Measurements from ENCODE around the gene NOBOX.
A peak's percentile ranks its signal among the peaks of the same experiment; 100 is the strongest.
"Not testable (repeated sequence)": the region's sequence is repeated elsewhere in the genome, so short reads cannot be mapped to it uniquely, and the experiment has no call there.

Gene NOBOX

DNA sequence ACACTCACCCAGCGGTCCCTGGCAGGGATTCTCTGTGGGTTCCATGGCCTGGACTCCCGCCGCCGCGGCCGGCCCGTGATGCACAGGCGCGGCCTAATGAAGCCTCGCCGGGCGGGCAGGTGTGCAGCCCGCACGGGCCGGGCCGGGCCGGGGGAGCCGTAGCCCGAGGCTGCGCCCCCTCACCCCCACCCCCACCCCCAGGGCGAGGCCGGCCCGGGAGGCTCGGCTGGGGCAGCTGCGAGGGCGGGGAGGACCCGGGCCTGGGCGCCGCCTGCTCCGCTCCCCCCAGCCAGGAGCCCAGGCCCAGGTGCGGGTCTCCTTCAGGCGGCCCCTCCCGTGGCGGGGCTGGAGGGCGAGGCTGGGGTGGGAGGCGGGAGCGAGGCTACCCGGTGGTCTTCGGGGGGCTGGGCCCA is at the start of gene NOBOX:
NOBOX (minus strand) TSS at position 45 of the 413 bp plus-strand sequence.
- DNase-seq, result no peak
- in situ Hi-C loops (cut with HindIII; ENCODE audit: low pct_ligation_motif_present, low pct_unique_long_range_greater_than_20kb, low sequenced_read_pairs), result no loop called here

DNA sequence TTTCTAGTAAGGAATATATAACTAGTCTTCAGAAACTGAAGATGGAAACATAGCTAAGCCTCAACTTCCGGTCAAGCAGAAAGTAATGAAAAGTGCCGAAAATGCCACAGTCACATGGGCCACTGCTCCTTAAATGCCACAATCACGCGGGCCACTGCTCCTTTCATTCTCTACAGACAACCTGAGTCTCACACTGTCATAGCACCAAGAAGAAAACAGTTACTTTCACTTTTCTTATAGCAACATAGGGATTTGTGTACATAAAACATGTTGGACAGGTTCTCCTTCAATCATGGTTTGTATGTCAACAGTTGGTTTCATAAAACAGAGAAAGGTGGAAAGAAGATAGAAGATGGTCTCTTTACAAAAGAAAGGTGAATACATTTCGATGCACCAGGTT is 48.6 kb upstream of the NOBOX start:
- DNase-seq, result no peak
- in situ Hi-C loops (cut with HindIII; ENCODE audit: low pct_ligation_motif_present, low pct_unique_long_range_greater_than_20kb, low sequenced_read_pairs), result no loop called here

DNA sequence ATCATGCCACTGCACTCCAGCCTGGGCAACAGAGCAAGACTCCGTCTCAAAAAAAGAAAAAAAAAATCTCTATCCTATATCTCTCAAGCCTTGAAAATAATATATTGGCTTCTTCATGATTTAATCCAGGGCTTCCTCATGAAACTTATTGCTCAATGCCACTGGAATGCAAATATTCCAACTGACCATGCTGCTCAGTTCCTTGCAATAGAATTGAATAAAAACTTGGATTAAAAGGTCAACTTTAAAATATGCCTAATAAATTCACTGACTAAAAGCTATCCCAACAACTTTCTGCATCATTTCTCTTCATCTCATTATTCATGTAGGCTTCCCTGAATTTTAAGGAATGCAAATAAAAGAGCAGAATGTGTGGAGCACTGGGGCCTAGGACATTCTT is 42.1 kb upstream of the NOBOX start:
- DNase-seq, result no peak
- in situ Hi-C loops (cut with HindIII; ENCODE audit: low pct_ligation_motif_present, low pct_unique_long_range_greater_than_20kb, low sequenced_read_pairs), result no loop called here

DNA sequence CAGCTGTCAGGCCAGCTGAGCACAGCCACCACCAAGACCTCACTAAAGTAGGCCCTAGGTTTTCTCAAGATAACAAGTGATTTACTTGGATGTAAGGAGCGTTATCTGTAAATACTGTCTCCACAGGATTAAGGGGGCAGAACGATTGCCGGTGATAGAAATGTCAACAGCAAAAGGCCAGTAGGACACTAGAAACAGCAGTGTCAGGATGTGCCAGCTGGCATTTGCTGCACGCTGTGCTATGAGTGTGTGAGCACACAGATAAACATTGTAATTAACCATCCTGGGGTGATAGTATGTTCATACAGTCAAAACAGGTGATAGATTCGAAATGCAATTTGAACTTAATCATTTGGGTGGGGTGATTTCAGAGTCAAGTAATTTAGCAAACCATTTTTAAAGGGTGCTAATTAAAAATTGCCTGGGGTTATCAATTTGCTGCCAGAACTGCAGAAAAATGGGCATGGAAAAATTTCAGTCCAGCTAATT is 36.3 kb upstream of the NOBOX start:
- DNase-seq, result no peak
- in situ Hi-C loops (cut with HindIII; ENCODE audit: low pct_ligation_motif_present, low pct_unique_long_range_greater_than_20kb, low sequenced_read_pairs), result no loop called here

DNA sequence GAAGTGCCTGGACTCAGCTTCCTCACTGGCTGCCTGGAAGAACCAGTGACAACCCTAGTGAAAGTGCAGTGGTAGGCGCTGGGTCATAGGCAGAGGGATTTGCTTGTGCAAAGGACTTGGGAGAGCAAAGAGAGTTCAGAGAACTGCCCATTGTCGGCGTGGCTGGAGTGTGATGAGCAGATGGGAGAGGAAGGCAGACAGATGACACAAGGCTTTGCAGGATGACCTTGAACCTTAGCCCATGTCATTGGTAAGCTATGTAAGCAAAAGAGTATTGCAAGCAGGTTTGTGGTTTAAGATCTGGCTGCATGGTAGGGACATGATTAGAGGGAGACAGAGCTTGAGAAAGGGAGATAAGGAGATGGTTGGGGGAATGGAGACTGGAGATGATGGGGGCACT is 35.3 kb upstream of the NOBOX start:
- in situ Hi-C loops (cut with HindIII; ENCODE audit: low pct_ligation_motif_present, low pct_unique_long_range_greater_than_20kb, low sequenced_read_pairs), result no loop called here
- DNase-seq, result no peak

DNA sequence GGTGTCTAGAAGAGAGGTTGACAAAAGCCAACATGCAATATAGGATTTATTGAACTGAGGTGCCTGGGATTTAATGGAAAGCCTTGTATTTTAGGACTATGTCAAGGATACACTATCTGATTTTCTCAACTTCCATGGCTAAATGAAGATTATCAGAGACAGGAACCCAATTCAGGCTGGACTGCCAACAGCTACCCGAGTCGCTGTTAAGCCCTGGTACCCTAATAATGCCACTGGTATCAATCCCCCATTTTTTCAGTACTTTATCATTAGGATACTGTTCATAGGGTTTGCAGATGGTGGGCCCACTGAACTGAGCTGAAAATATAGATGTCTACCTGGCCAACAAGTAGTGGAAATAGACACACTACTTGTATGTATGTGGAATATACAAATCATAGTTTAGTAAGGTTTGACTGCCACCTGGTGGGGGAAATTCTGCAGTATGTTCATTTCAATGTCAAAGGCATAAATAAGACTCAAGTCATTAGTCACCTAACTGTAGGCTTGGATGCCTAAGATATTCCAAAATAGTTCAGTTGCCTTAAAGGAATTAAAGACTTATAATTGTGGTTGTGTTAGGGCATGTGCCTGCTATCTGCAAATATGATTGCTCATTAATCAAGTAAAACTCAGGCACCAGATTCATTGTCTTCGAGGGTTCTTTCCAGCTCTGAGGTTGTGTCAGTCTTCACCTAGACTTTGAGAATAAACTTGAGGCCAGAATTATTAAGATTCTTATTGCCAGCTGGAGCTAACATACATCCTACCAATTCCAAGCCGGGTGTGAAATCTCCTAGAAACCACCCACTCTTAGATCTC is 34.1 kb upstream of the NOBOX start:
- in situ Hi-C loops (cut with HindIII; ENCODE audit: low pct_ligation_motif_present, low pct_unique_long_range_greater_than_20kb, low sequenced_read_pairs), result no loop called here
- DNase-seq, result peak; percentile 87

DNA sequence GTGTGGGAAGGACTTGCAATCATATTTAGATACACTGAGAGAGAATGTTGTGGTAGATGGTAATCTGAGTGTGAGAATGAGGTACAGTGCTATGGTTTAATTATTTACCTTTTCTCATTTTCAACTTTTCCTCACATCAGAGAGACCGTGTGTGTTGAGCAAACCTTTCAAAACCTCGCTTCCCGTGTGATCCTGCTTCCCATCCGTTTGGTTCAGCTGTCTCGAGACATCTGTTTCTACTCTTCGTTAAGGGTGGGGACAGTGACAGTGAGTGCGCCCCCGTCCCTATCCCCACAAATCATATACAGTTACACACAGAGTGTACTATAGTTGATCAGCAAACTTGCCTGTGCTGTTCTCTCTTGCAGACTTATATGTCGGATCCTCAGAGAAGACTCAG is 33.0 kb upstream of the NOBOX start:
- DNase-seq, result no peak

DNA sequence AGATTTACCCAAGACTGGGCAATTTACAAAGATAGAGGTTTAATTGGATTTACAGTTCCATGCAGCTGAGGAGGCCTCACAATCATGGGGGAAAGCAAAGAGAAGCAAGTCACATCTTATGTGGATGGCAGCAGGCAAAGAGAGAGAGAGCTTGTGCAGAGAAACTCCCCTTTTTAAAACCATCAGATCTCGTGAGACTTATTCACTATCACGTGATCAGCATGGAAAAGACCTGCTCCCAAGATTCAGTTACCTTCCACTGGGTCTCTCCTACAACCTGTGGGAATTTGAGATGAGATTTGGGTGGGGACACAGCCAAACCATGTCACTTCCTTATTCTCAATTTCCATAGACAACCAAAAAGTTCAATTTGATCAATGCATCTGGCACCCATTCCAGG is 24.9 kb upstream of the NOBOX start:
- in situ Hi-C loops (cut with HindIII; ENCODE audit: low pct_ligation_motif_present, low pct_unique_long_range_greater_than_20kb, low sequenced_read_pairs), result no loop called here
- DNase-seq, result no peak

More for the DNA sequence above, 33.0 kb upstream of the NOBOX start:
- in situ Hi-C loops (cut with HindIII; ENCODE audit: low pct_ligation_motif_present, low pct_unique_long_range_greater_than_20kb, low sequenced_read_pairs), result no loop called here

DNA sequence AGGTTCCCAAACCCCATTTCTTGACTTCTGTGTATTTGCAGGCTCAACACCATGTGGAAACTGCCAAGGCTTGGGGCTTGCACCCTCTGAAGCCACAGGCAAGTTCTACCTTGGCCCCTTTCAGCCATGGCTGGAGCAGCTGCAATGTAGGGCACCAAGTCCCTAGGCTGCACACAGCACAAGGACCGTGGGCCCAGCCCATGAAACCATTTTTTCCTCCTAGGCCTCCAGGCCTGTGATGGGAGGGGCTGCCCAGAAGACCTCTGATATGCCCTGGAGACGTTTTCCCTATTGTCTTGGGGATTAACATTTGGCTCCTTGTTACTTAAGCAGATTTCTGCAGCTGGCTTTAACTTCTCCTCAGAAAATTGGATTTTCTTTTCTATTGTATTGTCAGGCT is 24.0 kb upstream of the NOBOX start:
- in situ Hi-C loops (cut with HindIII; ENCODE audit: low pct_ligation_motif_present, low pct_unique_long_range_greater_than_20kb, low sequenced_read_pairs); DNase-seq: not testable (repeated sequence)

DNA sequence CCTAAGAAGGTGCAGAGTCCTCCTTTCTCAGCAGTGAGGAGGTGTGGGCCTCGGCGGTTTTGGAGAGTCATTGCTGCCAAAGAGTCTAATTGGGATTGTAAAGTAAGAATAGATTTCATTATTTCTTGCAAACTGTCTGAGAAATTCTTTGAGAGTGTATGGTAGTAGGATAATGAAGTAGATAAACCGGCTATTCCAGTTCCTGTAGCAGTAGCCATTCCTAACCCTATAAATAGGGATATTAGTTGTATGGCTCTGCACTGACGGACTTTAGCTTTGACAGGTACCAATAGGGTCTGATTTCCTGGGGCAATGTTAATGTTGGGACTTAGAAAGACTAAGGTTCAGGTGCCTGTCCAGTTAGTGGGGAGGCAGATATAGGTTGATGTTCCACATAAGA is 15.4 kb upstream of the NOBOX start:
- in situ Hi-C loops (cut with HindIII; ENCODE audit: low pct_ligation_motif_present, low pct_unique_long_range_greater_than_20kb, low sequenced_read_pairs); DNase-seq: not testable (repeated sequence)

DNA sequence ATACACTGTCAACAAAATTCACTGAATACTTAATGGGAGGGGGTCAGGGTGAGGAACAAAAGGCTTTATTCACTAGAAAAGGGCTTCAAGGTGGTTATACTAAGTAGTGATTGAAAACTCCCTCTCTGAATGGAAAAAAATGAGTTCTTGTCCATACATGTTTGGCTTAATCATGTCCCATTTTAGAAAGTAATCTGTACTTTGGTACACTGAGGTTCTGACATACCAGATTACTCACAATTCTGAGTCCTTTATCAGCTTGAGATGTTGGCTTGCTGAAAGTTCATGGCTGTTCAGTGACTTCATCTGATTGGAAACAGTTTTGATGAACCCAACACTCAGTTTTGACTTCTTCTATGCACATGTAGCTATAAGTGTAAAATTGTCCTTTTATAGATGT is 12.8 kb upstream of the NOBOX start:
- no peak for DNase-seq
- in situ Hi-C loops (cut with HindIII; ENCODE audit: low pct_ligation_motif_present, low pct_unique_long_range_greater_than_20kb, low sequenced_read_pairs), result no loop called here

DNA sequence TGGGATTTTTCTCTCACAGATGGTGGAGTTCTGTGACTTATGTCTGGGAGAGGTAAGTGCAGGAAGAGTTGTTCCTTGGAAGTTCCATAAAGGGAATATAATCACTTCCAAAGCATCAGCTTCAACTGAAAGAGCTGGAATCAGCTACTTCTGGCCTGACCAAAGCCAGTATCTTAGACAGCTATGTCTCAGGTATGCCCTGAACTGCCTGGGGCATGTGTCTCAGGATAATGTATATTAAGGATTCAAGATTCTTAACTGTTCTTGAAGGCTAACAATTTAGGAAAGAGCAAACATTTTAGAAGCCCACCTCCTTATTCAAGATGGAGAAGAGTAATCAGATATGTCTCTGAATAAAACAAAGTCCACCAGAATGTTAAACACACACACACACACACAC is 12.4 kb upstream of the NOBOX start:
- in situ Hi-C loops (cut with HindIII; ENCODE audit: low pct_ligation_motif_present, low pct_unique_long_range_greater_than_20kb, low sequenced_read_pairs), result no loop called here
- no peak for DNase-seq

DNA sequence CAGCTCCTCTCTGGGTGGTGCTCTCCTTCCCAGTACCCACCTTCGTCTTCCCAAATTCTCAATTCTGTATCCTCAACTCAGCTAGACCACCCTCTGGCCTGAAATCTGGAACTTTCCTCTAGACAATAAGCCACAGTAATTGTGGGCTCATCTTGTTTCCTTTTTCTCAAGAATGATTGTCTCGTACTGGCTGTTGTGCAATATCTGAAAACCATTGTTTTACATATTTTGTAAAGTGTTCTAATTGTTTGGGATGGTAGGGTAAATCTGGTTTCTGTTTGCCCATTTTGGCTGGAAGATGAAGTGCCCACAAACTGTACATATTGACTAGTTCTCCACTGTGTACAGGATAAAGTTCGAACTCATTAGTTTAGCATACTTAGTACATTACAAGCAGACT is 11.3 kb upstream of the NOBOX start:
- no peak for DNase-seq
- in situ Hi-C loops (cut with HindIII; ENCODE audit: low pct_ligation_motif_present, low pct_unique_long_range_greater_than_20kb, low sequenced_read_pairs), result no loop called here

DNA sequence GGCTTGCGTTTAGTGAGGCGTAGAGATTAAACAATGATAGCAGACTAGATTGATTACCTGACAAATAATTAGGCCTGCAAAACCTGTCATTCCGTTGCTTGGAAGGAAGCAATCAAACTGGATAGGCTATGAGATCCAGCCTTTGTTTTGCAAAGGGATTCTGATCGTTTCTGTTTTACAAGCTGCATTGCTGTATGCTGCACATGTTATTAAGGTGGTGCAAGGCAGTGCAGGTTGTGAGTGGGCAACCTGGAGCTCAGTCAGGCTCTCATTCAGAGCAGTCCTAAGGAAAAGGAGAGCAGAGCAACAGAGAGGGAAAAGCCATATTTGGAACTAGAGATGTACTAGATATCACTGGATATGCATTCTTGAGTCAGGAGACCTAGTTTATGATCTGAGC is 6.9 kb upstream of the NOBOX start:
- no peak for DNase-seq
- in situ Hi-C loops (cut with HindIII; ENCODE audit: low pct_ligation_motif_present, low pct_unique_long_range_greater_than_20kb, low sequenced_read_pairs), result no loop called here

DNA sequence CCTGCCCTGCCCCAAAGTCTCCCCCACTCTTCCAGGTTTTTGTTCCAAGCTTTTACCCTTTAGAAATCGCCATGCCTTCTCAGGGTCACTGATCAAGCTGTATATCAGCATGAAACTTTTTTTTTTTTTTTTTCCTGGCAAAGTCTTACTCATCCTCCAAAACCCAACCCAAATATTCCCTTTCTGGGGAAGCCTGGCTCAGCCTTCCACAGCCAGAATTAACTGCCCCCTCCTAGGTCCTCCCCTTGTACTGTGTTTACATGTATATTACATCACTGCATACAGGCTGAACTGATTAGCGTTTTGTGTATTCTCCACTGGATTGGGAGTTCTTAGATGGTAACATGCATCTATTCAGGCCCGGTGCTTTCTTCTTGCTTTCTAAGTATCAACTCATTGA is 4.6 kb upstream of the NOBOX start:
- in situ Hi-C loops (cut with HindIII; ENCODE audit: low pct_ligation_motif_present, low pct_unique_long_range_greater_than_20kb, low sequenced_read_pairs), result no loop called here
- DNase-seq, result no peak

DNA sequence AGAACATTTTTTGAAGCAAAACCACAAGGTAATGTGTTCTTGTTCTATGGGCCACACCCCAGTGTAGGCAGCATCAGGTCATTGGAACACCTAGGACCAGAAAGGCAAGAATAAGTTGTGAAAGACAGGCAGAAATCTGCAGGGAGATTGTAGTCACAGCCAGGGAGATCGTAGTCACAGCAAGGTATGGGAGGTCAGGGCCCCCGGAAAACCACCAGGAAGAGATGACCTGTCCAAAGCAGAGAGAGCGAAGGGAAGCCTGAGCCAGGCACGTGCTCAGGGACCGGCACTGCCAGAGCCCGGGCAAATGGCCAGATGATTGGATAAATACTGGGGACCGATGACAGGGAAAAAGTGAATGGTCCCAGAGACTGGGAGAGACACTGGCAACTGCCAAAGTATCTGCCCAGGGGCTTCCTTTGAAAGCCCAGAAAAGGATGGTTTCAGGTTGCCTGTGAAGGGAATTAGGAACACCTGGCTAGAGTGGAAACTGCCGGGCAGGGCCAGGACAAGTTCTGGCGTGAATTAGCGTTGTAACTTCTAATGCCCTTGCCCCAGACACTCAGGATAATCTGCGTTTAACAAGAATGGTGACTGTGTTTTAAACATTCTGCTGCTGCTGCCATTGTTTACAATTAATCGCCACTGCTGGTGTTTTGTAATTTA is 3.9 kb upstream of the NOBOX start:
- in situ Hi-C loops (cut with HindIII; ENCODE audit: low pct_ligation_motif_present, low pct_unique_long_range_greater_than_20kb, low sequenced_read_pairs), result no loop called here
- no peak for DNase-seq

DNA sequence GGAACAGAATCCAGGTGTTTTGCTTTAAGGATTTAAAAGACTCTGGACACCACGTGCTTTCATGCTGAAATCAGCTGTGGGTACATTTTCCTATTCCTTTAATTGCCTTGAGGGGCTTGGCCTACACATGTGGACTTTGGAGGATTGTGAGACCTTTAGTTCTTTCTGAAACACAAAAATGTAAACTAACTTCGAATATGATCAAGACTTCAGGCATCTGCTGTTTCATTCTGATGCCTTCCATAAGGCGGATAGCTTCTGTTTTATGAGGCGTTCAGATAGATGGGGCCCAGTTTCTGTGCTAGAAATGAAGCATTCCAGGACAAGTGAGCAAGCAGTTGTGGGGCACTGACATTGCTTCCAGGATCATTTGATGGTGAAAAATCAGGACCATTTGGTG is 1.5 kb upstream of the NOBOX start:
- in situ Hi-C loops (cut with HindIII; ENCODE audit: low pct_ligation_motif_present, low pct_unique_long_range_greater_than_20kb, low sequenced_read_pairs), result no loop called here
- no peak for DNase-seq

DNA sequence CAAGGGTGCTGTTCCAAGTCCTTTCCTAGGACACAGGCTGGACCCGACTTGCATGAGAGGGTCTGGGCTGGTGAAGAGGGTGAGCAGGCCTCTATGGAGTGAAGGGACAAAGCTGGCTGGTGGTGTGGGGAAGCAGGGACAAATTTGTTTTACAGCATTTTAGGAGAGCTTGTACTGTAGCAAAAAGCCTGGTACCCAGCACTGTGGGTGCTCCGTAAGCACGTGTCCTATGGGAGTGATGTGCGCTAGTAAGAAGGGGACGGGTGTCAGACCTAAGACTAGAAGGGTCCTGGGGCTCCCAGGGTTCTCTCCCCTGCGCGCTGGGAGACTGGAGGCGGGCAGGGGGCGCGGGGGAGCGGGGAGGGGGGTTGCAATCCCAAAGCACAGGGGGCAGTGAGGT is 391 bp downstream of the NOBOX start:
- DNase-seq, result no peak
- in situ Hi-C loops (cut with HindIII; ENCODE audit: low pct_ligation_motif_present, low pct_unique_long_range_greater_than_20kb, low sequenced_read_pairs), result no loop called here

DNA sequence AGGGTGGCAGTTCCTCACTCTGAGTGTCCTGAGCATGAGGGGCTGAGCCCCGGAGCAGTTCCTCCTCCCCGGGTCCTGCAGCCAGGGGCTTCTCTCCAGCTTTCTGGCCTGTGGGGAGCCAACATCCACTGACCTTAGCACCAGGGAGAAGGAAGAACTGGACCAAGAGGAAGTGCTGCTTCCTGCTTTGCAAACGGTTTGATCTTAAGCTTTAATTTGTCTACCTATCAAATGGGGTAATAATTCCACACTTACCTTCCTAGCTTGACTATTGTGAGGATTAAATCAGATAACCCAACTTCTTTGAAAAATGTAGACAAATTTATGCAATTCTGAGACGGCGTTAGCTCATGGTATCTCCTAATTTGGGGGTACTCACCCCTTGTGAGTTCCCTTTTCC is 2.0 kb downstream of the NOBOX start:
- DNase-seq, result no peak
- in situ Hi-C loops (cut with HindIII; ENCODE audit: low pct_ligation_motif_present, low pct_unique_long_range_greater_than_20kb, low sequenced_read_pairs), result no loop called here

DNA sequence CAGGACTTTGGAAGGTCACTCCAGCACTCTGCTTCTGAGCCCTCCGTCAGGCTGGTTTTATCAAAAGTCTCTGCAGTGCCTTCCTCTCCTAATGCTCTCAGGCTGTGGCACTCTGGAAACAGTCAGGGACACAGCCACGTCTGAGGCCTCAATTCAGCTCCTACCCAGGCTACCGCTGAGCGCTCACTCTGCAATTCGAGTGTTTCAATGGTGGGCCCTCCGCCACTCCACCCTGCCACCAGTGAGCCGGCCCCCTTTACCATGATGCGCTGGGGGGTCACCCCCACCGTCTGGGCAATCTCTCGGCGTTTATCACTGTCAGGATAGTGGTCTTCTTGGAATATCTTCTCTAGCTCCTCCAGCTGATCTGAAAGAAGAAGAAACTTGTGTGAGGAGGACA is 3.5 kb downstream of the NOBOX start:
- in situ Hi-C loops (cut with HindIII; ENCODE audit: low pct_ligation_motif_present, low pct_unique_long_range_greater_than_20kb, low sequenced_read_pairs), result no loop called here
- no peak for DNase-seq

Data from ACHN (cell line).